ENCODE measurements around the gene BTG2.

The BTG2 gene

GRCh38 chr1:203346060-203346768, 40.9 kb downstream of the BTG2 start:
- DNase-seq: no peak

- no peak for DNase-seq
Measured at GRCh38 chr1:203346769-203347102, 41.4 kb downstream of the BTG2 start.

- DNase-seq: no peak
Measured at GRCh38 chr1:203349166-203349565, 43.8 kb downstream of the BTG2 start.

- DNase-seq: no peak
Measured at GRCh38 chr1:203349773-203350524, 44.6 kb downstream of the BTG2 start.

- DNase-seq: no peak
Measured at GRCh38 chr1:203351037-203351625, 45.8 kb downstream of the BTG2 start, which contains the start of gene FMOD. FMOD (minus strand) TSS chr1:203351122; CDS start chr1:203348270, 2,852 bp downstream.

GRCh38 chr1:203353486-203353885, 48.2 kb downstream of the BTG2 start:
- DNase-seq: no peak

- no peak for DNase-seq
Measured at GRCh38 chr1:203354246-203354645, 48.9 kb downstream of the BTG2 start.

GRCh38 chr1:203359010-203359571, 53.8 kb downstream of the BTG2 start:
- no peak for DNase-seq
